ENCODE data around the gene HTR3B.

DNA sequence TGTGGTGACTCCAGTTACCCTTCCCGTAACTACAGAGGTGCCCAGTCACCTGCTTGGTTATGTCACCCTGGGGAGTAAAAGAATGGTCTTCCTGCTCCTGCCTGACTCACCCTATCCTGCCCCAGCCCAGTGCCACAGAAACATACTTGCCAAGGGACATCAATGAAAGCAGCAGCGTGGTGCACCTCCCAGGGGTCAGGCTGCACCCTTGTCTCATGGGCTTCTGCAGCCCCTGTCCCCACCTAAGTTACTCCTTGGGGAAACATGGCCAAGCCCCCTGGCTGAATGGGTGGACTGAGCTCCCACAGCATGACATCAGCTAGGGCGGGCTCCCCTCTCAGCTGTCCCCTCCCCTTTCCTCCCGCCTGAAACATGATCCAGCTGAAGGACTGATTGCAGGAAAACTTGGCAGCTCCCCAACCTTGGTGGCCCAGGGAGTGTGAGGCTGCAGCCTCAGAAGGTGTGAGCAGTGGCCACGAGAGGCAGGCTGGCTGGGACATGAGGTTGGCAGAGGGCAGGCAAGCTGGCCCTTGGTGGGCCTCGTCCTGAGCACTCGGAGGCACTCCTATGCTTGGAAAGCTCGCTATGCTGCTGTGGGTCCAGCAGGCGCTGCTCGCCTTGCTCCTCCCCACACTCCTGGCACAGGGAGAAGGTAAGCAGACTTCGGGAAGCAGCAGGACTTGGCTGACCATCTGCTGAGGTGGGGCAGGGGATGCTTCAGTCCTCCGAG lies 70.3 kb downstream of the HTR3B start, which contains the start of gene HTR3A:
- no peak for TF ChIP-seq POLR2A (IDR thresholded peaks at IDR 0.05)
- TF ChIP-seq, protein P1, sequence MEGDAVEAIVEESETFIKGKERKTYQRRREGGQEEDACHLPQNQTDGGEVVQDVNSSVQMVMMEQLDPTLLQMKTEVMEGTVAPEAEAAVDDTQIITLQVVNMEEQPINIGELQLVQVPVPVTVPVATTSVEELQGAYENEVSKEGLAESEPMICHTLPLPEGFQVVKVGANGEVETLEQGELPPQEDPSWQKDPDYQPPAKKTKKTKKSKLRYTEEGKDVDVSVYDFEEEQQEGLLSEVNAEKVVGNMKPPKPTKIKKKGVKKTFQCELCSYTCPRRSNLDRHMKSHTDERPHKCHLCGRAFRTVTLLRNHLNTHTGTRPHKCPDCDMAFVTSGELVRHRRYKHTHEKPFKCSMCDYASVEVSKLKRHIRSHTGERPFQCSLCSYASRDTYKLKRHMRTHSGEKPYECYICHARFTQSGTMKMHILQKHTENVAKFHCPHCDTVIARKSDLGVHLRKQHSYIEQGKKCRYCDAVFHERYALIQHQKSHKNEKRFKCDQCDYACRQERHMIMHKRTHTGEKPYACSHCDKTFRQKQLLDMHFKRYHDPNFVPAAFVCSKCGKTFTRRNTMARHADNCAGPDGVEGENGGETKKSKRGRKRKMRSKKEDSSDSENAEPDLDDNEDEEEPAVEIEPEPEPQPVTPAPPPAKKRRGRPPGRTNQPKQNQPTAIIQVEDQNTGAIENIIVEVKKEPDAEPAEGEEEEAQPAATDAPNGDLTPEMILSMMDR (IDR thresholded peaks at IDR 0.05): no peak

Measured in Peyer's patch (tissue), 4 donors.